B cell (primary cell): ENCODE data around the gene EFCAB9.

ENCODE experiments used
- EZH2 ChIP-seq: IDR thresholded peaks from 2 replicates; pipeline ENCODE4 v1.6.1; 2012; ENCODE audit warnings: borderline replicate concordance, low read depth, mild to moderate bottlenecking, moderate library complexity, low read length; ENCODE audit not compliant: insufficient read depth, poor library complexity, severe bottlenecking
- TF ChIP-seq, protein P1 (sequence below): fragments of 200-600 bp; IDR thresholded peaks from one replicate; pipeline ENCODE4 v1.8.0; 2022; ENCODE audit warnings: antibody characterized with exemption, mild to moderate bottlenecking

- TF ChIP-seq, protein P1, sequence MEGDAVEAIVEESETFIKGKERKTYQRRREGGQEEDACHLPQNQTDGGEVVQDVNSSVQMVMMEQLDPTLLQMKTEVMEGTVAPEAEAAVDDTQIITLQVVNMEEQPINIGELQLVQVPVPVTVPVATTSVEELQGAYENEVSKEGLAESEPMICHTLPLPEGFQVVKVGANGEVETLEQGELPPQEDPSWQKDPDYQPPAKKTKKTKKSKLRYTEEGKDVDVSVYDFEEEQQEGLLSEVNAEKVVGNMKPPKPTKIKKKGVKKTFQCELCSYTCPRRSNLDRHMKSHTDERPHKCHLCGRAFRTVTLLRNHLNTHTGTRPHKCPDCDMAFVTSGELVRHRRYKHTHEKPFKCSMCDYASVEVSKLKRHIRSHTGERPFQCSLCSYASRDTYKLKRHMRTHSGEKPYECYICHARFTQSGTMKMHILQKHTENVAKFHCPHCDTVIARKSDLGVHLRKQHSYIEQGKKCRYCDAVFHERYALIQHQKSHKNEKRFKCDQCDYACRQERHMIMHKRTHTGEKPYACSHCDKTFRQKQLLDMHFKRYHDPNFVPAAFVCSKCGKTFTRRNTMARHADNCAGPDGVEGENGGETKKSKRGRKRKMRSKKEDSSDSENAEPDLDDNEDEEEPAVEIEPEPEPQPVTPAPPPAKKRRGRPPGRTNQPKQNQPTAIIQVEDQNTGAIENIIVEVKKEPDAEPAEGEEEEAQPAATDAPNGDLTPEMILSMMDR: no peak
- no peak for TF ChIP-seq EZH2
Measured at GRCh38 chr5:172178991-172179989, 14.7 kb upstream of the EFCAB9 start.
